Inferior parietal cortex (tissue), 1 donor: ENCODE results near the gene NUP85.
"Not testable (repeated sequence)": the region's sequence is repeated elsewhere in the genome, so short reads cannot be mapped to it uniquely, and the experiment has no call there.

ENCODE experiments used
- DNase-seq: peaks from one replicate; pipeline ENCODE4 v3.0.0-alpha.2; 2016; ENCODE audit errors: extremely low spot score

NUP85 gene

GRCh38 chr17:75205037-75205792 lies at the start of gene NUP85:
TSS of gene NUP85 (plus strand) at chr17:75205679. CDS start at chr17:75205762, 83 bp downstream.
- peak; percentile 94 for DNase-seq

GRCh38 chr17:75158480-75158879 lies 47.0 kb upstream of the NUP85 start:
- not testable (repeated sequence) for DNase-seq

GRCh38 chr17:75159196-75160031 lies 46.1 kb upstream of the NUP85 start:
- DNase-seq, result no peak

- DNase-seq, result no peak
These were observed 45.3 kb upstream of the NUP85 start for GRCh38 chr17:75160211-75160610.

- DNase-seq, result no peak
These were observed 42.4 kb upstream of the NUP85 start for GRCh38 chr17:75163074-75163473.

GRCh38 chr17:75164606-75165005 lies 40.9 kb upstream of the NUP85 start:
- DNase-seq, result not testable (repeated sequence)

GRCh38 chr17:75168998-75169397 lies 36.5 kb upstream of the NUP85 start:
- DNase-seq, result no peak

- no peak for DNase-seq
These were observed 32.0 kb upstream of the NUP85 start for GRCh38 chr17:75173526-75173925.

- DNase-seq, result no peak
These were observed 30.5 kb upstream of the NUP85 start for GRCh38 chr17:75174996-75175395.

- no peak for DNase-seq
These were observed 28.9 kb upstream of the NUP85 start for GRCh38 chr17:75176625-75177024.

- DNase-seq, result no peak
These were observed 27.0 kb upstream of the NUP85 start for GRCh38 chr17:75178453-75178852.

- no peak for DNase-seq
These were observed 24.4 kb upstream of the NUP85 start for GRCh38 chr17:75181110-75181509.

- DNase-seq, result no peak
These were observed 23.7 kb upstream of the NUP85 start for GRCh38 chr17:75181608-75182318.

GRCh38 chr17:75182319-75182568 lies 23.2 kb upstream of the NUP85 start:
- DNase-seq, result no peak

- peak; percentile 84 for DNase-seq
These were observed 22.7 kb upstream of the NUP85 start, which contains the start of gene SUMO2 for GRCh38 chr17:75182569-75183436. TSS of gene SUMO2 (minus strand) at chr17:75182959. CDS start at chr17:75182834, 125 bp downstream.

- no peak for DNase-seq
These were observed 21.2 kb upstream of the NUP85 start for GRCh38 chr17:75183999-75184884.

- DNase-seq, result no peak
These were observed 16.9 kb upstream of the NUP85 start for GRCh38 chr17:75188614-75189013.

- no peak for DNase-seq
These were observed 13.9 kb upstream of the NUP85 start for GRCh38 chr17:75191584-75191983.

- DNase-seq, result no peak
These were observed 10.6 kb upstream of the NUP85 start for GRCh38 chr17:75194879-75195278.

GRCh38 chr17:75199886-75200618 lies 5.4 kb upstream of the NUP85 start:
- DNase-seq, result no peak
